Left forelimb (tissue), 1 donor: ENCODE results near the gene CREB3L1.
"Not testable (repeated sequence)": the region's sequence is repeated elsewhere in the genome, so short reads cannot be mapped to it uniquely, and the experiment has no call there.

ENCODE experiments used
- DNase-seq: peaks from one replicate; pipeline ENCODE4 v3.0.0-alpha.2; 2018; ENCODE audit warnings: low spot score

CREB3L1 gene

DNA sequence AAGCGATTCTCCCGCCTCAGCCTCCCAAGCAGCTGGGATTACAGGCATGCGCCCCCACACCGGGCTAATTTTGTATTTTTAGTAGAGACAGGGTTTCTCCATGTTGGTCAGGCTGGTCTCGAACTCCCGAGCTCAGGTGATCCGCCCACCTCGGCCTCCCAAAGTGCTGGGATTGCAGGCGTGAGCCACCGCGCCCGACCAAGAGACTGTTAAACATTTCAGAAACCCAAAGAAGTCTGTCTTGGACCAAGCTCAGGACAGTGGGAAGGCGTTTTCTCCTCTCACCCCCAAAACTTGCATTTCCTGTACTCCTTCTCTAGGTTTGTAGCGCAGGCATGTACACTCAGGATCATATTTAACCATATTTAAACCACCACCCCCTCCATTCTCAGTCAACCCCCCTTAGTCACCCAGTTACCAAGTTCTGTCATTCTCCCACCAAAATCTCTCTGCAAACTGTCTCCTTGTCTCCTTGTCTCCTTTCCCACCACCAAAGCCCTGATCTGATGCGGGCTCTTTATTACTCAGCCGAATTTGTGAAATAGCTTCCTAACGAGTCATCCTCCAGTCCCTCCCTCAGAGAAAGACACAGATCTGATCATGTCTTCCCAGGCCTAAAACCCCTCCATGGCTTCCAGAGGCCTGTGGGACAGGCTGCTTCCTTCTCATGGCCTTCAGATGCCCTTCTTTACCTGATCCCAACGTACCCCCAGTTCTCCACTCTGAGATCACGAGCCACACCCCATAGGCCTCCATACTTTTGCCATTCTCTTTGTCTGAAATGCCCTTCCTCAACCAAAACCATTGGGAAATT lies 29.0 kb upstream of the CREB3L1 start:
- no peak for DNase-seq

DNA sequence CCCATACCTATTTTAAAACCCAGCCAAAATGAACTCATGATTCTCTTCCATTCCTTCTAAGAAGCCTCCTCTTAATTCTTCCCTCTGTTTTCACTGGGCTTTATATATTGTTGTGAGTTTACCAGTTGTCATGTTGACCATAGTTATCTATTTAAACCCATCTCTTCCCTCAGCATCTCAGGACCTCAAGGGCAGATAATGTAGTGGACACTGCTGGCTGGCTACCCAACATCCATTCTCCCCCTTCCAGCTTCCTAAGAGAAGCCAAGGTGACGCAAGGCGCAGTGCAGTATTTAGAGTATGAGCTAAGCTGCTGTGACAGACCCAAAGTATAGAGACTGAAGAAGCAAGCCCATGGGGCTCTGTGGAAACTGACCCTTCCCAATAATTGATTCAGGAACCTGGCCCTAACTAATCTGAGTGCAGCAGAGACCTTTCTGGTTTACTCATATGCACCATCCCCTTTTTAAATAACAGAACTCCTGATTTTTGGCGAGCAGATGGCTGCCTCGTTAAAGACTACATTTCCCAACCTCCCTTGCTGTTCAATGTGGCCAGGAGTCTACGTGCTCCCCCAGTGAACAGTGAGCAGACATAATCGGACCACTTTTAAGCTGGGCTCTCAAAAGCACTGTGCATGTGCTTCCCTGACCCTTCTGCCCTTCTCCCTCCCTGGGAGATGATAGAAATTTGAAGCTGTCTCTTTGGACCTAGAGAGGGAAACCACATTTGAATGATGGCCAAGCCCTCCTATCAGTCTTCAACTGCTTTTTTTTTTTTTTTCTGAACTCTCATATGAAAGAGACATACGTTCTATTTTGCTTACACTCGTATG lies 28.1 kb upstream of the CREB3L1 start:
- DNase-seq, result no peak

DNA sequence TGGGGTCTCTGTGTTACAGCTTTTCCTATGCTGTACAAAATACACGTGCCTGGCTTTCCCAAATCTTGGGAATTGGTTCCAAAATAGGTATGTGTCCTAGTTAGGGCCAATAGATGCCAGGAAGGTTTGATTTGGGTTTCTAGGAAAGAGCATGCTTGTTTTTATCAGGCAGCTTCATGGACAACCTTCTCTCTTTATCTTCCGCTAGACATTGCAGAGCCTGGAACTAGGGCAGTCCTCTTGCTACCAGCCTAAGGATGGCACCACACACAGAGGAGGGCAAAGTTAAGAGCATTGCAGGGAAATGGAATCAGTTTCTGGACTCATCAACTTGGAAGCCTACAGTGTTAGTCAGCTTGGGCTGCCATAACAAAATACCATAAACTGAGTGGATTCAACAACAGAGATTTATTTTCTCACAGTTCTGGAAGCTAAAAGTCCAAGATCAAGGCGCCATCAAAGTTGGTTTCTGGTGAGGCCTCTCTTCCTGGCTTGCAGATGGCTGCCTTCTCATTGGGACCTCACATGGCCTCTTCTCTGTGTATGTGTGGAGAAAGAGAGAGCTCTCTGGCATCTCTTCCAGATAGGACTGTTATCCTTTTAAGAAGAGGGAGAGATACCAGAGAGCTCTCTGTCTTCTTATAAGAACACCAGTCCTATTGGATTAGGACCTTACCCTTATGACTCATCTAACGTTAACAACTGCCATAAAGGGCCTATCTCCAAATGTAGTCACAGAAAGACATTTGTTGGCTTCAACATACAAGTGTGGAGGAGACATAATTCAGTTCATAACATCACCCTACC lies 27.3 kb upstream of the CREB3L1 start:
- DNase-seq, result no peak

DNA sequence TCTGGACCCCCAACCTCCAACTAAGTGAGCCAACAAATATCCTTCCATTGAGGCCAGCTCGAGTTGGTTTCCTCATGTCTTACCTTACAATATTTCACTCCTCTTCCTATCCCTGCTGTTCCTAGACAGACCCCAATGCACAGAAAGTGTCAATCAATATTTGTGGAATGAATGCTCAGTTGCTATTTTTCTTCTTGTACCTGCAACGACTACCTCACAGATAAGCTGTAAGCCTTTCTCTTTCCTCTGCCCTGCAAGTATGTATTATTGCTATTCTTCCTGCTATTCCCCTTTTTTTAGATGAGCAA lies 26.8 kb upstream of the CREB3L1 start:
- no peak for DNase-seq

DNA sequence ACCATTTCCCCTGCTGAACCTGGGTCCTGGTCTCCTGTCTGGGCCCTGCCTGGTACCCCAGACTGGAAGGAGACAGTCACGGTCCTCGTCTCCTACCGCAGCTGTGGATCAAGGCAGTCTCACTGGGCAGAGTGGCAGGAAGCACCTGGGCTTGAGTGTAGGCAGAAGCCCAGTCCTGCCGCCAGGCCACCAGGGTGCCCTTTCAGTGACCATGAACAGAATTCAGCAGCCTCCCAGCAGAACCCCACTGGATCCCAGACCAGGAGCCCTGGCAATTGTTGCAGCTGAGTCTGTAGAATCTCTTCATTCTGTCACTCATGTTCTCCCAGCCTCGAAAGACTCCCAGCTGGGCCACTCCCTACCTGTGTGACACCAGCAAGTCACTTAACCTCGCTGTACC lies 25.5 kb upstream of the CREB3L1 start:
- no peak for DNase-seq

DNA sequence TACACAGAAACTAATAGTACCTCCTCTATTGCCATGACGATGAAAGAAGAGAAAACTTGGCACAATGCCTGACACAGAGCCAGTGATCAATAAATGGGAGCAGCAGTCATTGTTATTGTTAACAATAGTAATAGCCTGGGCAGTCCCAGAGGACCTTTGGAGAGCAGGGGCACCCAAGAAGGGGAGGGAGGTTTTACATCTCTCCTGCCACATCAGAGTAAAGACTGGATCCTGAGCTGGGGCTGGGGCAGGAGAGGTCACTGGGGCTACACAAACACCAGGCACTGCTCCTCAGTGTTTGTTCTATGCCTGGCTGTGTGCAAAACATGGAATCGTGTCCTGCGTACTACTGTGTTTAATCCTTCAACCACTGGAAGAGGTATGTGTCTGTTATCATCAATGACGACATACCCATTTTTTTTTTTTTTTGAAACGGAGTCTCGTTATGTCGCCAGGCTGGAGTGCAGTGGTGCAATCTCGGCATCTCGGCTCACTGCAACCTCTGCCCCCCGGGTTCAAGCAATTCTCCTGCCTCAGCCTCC lies 25.0 kb upstream of the CREB3L1 start:
- no peak for DNase-seq

DNA sequence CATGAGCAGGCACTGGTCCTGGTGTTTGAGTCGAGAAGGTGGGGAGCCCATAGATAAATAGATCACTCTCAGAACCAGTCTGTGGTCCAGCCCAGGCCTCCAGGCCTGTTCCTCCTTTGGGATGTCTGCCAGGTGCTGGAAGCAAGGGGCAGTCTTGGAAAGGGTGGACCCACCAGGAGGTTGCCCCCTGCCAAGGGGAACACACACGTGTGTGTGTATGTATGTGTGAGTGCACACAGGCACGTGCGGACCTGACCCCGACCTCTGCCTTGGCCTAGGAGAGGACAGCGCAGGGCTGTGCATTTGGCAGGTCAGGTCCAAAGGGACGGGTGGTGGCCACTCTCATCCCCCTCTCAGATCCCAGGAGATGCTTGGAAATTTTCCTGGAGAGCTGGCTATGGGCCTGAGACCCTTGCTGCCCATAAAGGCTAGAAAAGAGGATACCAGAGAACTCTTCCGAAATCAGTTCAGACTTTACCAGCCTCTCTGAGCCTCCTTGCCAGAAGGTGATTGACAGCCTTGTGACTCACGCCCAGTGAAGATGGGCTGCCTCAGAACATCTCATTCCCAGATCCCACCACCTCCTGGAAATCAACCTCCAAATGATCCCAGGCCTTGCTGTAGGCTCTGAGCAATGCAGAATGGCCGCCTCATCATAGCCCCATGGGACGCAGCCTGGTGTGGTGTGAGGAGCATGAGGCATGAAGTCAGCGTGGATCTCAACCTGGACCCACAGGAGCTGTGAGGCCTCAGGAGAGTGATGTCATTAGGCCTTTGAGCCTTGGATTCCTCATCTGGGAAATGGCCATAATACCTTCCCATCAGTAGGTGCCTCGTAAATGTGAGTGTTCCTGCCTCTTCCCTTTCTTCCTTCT lies 24.0 kb upstream of the CREB3L1 start:
- DNase-seq, result no peak

DNA sequence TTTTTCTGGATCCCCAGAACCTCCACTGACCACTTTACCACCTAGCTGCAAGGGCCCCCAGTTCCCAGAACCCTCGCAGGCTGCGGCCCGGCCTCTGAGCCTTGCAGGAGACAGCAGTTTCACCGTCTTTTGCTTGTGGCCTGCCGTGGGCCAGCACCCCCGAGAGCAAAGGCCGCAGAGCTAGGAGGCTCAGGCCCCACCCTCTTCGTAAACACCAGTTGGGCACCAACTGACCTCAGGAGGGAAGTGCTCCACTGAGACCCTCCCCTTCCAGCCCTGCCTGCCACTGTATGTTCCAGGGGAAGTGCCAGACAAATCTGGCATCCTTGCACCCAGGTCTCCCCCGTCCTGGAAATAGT lies 23.4 kb upstream of the CREB3L1 start:
- no peak for DNase-seq

DNA sequence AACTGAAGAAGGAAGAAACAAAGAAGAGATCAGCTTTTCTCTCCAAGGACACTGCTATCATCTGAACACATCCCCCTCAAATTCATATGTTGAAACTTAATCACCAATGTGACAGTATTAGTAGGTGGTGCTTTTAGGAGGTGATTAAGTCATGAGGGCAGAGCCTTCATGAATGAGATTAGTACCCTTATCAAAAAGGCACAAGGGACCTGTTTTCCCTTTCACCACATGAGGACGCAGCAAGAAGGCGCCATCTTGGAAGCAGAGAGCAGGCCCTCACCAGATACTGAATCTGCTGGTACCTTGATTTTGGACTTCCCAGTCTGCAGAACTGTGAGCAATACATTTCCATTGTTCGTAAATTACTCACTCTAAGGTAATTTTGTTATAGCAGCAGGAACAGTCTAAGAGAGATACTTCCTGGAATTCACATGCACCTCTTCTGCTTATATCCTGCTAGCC lies 20.9 kb upstream of the CREB3L1 start:
- no peak for DNase-seq

DNA sequence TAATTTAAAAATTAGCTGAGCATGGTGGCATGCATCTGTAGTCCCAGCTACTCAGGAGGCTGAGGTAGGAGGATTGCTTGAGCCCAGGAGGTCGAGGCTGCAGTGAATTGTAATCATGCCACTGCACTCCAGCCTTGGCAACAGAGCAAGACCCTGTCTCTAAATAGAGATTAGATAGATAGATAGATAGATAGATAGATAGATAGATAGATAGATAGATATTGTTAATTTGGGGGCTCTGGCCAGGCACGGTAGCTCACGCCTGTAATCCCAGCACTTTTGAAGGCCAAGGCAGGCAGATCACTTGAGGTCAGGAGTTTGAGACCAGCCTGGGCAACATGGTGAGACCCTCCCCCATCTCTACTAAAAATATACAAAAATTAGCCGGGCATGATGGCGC lies 18.1 kb upstream of the CREB3L1 start:
- DNase-seq, result not testable (repeated sequence)

DNA sequence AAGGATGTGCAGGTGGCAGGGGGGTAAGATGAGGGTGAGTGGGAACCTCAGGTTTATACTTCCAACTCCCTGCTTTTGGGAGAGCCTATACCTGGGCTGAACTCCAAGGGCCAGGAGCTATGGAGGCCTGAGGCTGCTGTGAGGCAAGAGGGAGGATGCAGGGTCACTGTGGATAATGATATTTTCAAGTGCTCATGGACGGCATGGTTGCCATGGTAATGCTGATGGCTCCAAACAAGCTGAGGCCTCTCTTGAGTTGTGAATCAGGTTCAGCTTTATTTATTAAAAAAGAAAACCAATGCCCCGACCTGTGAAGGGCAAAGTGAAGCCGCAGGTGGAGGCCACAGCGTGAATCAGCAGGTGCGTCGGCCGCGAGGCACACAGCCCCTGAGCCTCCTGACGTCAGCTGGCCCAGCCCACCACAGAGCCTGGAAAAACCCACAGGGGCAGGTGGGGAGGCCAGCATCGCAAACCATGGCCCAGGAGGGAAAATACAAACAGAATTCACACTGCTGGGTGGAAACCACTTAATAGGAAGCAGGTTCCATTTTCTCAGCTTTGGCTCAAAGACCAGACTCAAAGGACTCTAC lies 17.4 kb upstream of the CREB3L1 start:
- DNase-seq, result no peak

DNA sequence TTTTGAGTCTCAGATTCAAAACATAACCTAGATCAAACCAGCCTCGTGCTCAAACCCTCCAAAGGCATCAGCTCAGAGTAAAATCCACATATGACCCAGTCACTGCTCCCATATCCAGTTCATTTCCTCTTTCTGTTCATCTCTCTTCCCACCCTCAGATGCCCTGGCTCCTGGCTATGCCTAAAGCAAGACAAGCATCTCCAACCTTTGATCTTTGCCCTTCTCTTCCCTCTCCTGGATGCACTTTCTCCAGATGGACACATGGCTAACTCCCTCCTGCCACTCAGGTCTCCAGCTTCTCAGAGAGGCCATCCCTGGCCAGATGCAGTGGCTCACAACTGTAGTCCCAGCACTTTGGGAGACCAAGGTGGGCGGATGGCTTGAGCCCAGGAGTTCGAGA lies 14.3 kb upstream of the CREB3L1 start:
- DNase-seq, result no peak

DNA sequence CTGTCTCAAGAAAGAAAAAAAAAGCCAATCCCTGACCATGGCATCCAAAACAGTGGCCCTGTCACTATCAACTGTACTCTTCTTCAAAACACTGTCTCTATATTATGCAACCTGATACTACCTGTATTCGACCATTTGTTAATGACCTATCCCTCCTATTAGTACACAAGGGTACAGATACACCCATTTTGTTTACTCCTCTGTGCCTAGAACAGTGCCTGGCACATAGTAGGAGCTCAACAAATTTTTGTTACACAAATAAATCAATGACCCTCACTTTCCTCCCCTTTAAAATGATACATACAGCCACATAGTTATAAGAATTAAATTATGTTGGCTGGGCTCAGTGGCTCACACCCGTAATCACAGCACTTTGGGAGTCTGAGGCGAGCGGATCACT lies 13.4 kb upstream of the CREB3L1 start:
- no peak for DNase-seq

DNA sequence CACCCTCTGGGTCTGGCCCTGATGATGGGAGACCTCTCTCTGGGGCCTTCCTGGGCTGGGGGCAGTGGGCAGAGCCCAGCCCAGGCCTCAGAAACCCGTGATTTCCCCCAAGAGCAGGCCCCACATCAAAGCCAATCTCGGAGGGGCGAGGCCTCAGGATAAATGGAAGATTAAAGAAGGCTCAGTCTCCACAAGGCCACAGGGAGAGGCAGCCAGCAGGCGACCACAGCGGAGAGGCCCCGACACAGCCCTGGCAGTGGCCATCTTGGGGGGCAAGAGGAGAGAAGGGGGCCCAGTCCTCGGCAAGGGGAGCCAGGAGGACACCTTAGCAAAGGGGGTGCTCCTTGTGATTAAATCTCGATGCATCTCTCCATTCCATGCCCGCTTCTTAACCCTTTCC lies 12.5 kb upstream of the CREB3L1 start:
- DNase-seq, result no peak

DNA sequence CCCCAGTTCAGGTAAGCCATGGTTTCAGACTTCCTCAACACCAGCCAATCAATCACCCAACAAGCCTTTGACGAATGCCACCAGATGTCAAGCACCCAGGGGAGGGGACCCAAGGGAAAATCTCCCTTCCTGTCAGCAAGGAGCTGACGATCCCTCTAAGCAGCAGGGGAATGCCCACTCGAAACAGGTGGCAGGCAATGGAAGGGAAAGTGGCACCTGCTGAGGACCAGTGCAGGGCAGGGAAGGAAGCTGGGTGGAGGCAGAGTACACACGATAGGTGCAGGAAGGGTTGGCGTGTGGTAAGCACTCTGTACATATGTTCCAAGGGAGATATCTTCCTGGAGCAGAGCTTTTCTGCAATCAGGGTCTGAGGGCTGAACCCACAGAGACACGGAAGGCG lies 11.7 kb upstream of the CREB3L1 start:
- DNase-seq, result no peak

DNA sequence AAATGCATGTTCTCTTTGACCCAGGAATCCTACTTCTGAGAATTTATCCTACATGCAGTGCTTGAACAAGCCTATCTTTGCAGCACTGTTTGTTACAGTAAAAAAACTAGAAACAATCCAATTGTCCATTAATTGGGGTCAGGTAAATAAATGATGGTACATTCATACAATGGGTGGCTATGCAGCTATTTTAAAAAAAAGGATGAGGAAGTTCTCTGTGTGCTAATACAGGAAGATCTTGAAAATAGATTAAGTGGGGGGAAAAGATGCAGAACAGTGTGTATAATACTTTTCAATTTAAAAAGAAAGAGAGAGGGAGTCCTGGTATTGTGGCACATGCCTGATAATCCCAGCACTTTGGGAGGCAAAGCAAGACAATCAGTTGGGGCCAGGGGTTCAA lies 9.5 kb upstream of the CREB3L1 start:
- DNase-seq, result no peak

DNA sequence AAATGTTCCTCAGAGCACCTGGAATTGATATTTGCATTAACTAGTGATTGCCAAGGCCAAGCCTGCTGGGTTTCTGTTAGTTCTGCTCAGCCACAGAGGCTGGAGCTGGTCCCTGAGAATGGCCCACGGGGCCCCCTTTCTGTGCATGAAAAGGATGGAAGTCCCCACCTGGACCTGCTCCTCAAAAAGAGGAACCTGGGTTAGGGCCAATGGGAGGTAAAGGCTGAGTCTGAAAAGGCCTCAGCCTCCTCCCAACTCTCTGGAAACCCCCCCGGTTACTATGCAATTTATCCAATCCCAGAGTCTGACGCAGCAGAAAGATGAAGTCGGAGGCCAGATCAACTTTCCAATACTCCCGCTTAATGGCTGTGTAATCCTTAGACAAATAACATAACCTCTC lies 6.8 kb upstream of the CREB3L1 start:
- no peak for DNase-seq

DNA sequence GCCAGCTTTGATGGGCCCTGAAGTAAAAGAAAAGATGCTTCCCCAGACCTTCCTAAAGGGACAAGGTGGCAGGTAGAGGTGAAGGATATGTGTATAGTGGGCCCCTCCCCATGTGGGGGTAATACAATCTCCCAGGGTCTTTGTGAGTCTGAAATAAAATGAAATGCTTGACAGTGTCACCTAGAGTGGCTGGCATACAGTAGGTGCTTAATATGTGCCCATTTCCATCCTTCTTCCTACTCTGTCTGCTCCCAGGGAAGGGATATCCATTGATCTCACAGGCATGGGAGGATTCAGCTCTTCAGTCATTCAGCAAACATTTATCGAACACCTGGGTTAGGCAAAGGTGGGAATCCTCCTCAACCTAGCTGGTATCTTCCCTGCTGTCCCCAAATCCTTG lies 6.1 kb upstream of the CREB3L1 start:
- no peak for DNase-seq

DNA sequence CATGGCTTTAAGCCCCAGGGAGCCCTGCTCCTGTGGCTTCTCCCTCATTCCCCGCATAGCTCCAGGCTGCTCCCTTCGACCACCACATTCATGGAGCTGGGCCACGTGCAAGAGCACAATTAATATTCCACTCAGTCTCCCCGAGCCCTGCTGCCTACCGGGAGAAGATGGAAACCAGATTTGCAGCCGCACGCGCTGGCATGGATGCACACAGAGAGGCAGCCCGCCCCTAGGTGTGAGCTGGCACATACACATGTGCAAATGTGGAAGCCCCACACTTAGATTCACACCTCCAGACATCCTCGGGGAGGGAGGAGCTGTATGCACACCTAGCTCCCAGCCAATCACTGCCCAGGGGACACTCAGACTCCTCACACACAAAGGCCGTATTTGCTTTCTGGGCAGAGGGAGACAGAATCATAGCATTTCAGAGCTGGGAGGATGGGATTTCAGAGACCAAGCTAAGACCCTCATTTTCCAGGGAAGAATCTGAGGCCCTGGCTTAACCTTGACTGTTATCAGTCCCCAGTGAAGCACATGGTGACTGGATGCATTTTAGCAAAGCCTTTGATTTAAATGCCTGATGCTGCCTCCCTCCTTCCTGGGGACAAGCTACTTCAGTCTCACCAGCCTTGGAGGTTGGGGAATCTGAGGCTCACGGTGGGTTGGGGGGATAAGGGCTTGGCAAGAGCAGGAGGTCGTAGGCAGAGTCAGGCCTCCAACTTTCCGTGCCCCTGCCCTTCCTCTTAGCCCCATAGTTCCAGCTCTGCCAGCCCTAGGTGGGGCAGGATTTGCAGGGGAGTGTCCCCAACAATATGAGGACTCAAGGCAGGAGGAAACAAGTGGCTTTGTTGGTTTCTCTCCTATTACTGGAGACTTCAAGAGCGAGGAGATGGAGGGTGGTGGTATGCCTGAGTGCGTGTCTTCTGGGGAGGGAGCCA lies 5.3 kb upstream of the CREB3L1 start:
- no peak for DNase-seq
